GM21786 (cell line): ENCODE results near the gene NOX4.
"Not testable (repeated sequence)": the region's sequence is repeated elsewhere in the genome, so short reads cannot be mapped to it uniquely, and the experiment has no call there.

Experiments used
- ATAC-seq: cut with Tn5 transposase; IDR thresholded peaks from one replicate; pipeline ENCODE4 v1.9.1; 2021; ENCODE audit not compliant: unreplicated experiment

NOX4 gene

GRCh38 chr11:89309321-89309985 is 181.7 kb downstream of the NOX4 start:
- ATAC-seq: not testable (repeated sequence)

- ATAC-seq: not testable (repeated sequence)
Observed at GRCh38 chr11:89308272-89308671, 182.9 kb downstream of the NOX4 start.

- not testable (repeated sequence) for ATAC-seq
Observed at GRCh38 chr11:89303029-89303428, 188.1 kb downstream of the NOX4 start.

- not testable (repeated sequence) for ATAC-seq
Observed at GRCh38 chr11:89295023-89295422, 196.2 kb downstream of the NOX4 start.

GRCh38 chr11:89293965-89294679 is 197.1 kb downstream of the NOX4 start:
- no peak for ATAC-seq

- ATAC-seq: not testable (repeated sequence)
Observed at GRCh38 chr11:89288004-89288403, 203.2 kb downstream of the NOX4 start.

GRCh38 chr11:89286601-89287000 is 204.6 kb downstream of the NOX4 start:
- ATAC-seq: not testable (repeated sequence)

GRCh38 chr11:89281032-89281677 is 210.0 kb downstream of the NOX4 start:
- not testable (repeated sequence) for ATAC-seq

GRCh38 chr11:89279176-89279575 is 212.0 kb downstream of the NOX4 start:
- no peak for ATAC-seq

- ATAC-seq: no peak
Observed at GRCh38 chr11:89275966-89276365, 215.2 kb downstream of the NOX4 start.
